HG03103 (cell line): ENCODE data around the gene EPB41.

Source experiments
- ATAC-seq: cut with Tn5 transposase; IDR thresholded peaks from one replicate; pipeline ENCODE4 v1.9.1; 2021; ENCODE audit warnings: low read depth; ENCODE audit not compliant: unreplicated experiment

EPB41 gene

GRCh38 chr1:28971980-28972771, 57.8 kb downstream of the EPB41 start:
- ATAC-seq = no peak

GRCh38 chr1:28973596-28974421, 59.4 kb downstream of the EPB41 start:
- ATAC-seq = no peak

GRCh38 chr1:28974432-28974831, 60.1 kb downstream of the EPB41 start:
- ATAC-seq = no peak

- no peak for ATAC-seq
Measured at GRCh38 chr1:28976248-28976647, 61.9 kb downstream of the EPB41 start.

GRCh38 chr1:28981210-28981609, 66.8 kb downstream of the EPB41 start:
- ATAC-seq = no peak

- ATAC-seq = no peak
Measured at GRCh38 chr1:28982198-28982597, 67.8 kb downstream of the EPB41 start.

GRCh38 chr1:28983091-28983490, 68.7 kb downstream of the EPB41 start:
- no peak for ATAC-seq

- ATAC-seq = no peak
Measured at GRCh38 chr1:28983509-28984310, 69.3 kb downstream of the EPB41 start.

GRCh38 chr1:28984311-28984684, 69.9 kb downstream of the EPB41 start:
- ATAC-seq = no peak

GRCh38 chr1:28985427-28985826, 71.1 kb downstream of the EPB41 start:
- no peak for ATAC-seq

GRCh38 chr1:28986306-28986910, 72.0 kb downstream of the EPB41 start:
- ATAC-seq = no peak

GRCh38 chr1:29002792-29003191, 88.4 kb downstream of the EPB41 start:
- no peak for ATAC-seq

GRCh38 chr1:29004288-29004687, 89.9 kb downstream of the EPB41 start:
- ATAC-seq = no peak

GRCh38 chr1:29004798-29005197, 90.4 kb downstream of the EPB41 start:
- ATAC-seq = no peak

- no peak for ATAC-seq
Measured at GRCh38 chr1:29011775-29012174, 97.4 kb downstream of the EPB41 start.

- no peak for ATAC-seq
Measured at GRCh38 chr1:29017235-29017634, 102.9 kb downstream of the EPB41 start.

- ATAC-seq = no peak
Measured at GRCh38 chr1:29017975-29018712, 103.8 kb downstream of the EPB41 start.

- ATAC-seq = no peak
Measured at GRCh38 chr1:29022620-29023019, 108.3 kb downstream of the EPB41 start.

- no peak for ATAC-seq
Measured at GRCh38 chr1:29029667-29030066, 115.3 kb downstream of the EPB41 start.

- no peak for ATAC-seq
Measured at GRCh38 chr1:29032841-29033240, 118.5 kb downstream of the EPB41 start.
